Measurements from ENCODE around the gene LRP6. TPM values are rescaled to one million over a fixed set of nuclear protein-coding genes. Genes with fewer than 3 reads are reported as not detected.

LRP6 gene
- total RNA-seq, 1 experiment from 2014 or later: 15.5 TPM

GRCh38 chr12:12086973-12087692 lies 179.7 kb downstream of the LRP6 start:
- CTCF ChIA-PET: interaction anchor here (0.6 kb wide), 1 partner anchor 10 kb away, joined by 5 read pairs; no protein-coding TSS in a partner anchor
- no peak overlapping the region for H2AFZ ChIP-seq (ENCODE audit: low read length)
- H3K36me3 ChIP-seq (ENCODE audit: low read depth, low read length): no peaks in the 10 kb centered on the region
- H3K4me2 ChIP-seq (ENCODE audit: low read length): no peak overlapping the region
- intact Hi-C loops (cut with micrococcal nuclease): no loop called here
- ATAC-seq: no peak
- H3K27ac ChIP-seq (ENCODE audit: low read length): no peak overlapping the region
- no peak overlapping the region for H3K9ac ChIP-seq (ENCODE audit: low read length)
- H3K79me2 ChIP-seq (ENCODE audit: low read length): no peaks in the 10 kb centered on the region
- no peaks in the 10 kb centered on the region for H3F3A ChIP-seq (ENCODE audit: low read length, unreplicated experiment)
- no peaks in the 10 kb centered on the region for H3K9me3 ChIP-seq (ENCODE audit: low read length)
- TF ChIP-seq EZH2phosphoT487 (IDR thresholded peaks at IDR 0.05; ENCODE audit: borderline replicate concordance, low read length) (no peak), EZH2 (IDR thresholded peaks at IDR 0.05; ENCODE audit: low read length, unreplicated experiment) (no peak), CTCF (conservative IDR thresholded peaks at IDR 0.05; ENCODE audit: low read depth, low read length) (no peak)
- POLR2A ChIA-PET (ENCODE audit: unreplicated experiment): no interaction called here
- H3K9me2 ChIP-seq (replicated peaks; ENCODE audit: low read length): no peaks in the 10 kb centered on the region
- H4K20me1 ChIP-seq (ENCODE audit: low read length): no peaks in the 10 kb centered on the region
- no TSS peak for BruUV-seq (replicated peaks)
- no peaks in the 10 kb centered on the region for H3K27me3 ChIP-seq (ENCODE audit: low read length)
- H3K4me3 ChIP-seq (ENCODE audit: low read length): no peak overlapping the region
- H3K4me1 ChIP-seq (ENCODE audit: insufficient read depth, low read length): no peaks in the 10 kb centered on the region
- no peak for DNase-seq

DNA sequence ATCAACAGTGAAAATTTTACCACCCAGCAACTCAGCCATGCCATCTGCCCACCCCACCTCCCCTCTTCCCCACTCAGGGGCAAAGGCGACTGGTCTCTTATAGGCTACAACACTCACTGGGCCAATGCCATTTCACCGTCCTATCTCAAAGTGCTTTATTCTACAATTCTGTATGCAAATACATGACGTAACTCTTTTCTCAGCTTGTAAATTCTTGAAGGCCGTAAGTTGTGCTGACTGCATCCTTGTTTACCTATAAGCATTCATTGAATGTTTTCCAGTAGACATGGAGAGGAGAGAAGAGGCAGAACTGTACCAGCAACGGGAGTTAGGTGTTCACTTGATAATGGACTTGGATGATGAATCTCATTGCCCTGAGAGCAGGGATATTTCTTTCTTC lies 180.5 kb downstream of the LRP6 start:
- H3K4me2 ChIP-seq (ENCODE audit: low read length): no peak overlapping the region
- no peaks in the 10 kb centered on the region for H3K9me3 ChIP-seq (ENCODE audit: low read length)
- no peaks in the 10 kb centered on the region for H4K20me1 ChIP-seq (ENCODE audit: low read length)
- POLR2A ChIA-PET (ENCODE audit: unreplicated experiment): no interaction called here
- no peaks in the 10 kb centered on the region for H3K36me3 ChIP-seq (ENCODE audit: low read depth, low read length)
- no peaks in the 10 kb centered on the region for H3K4me1 ChIP-seq (ENCODE audit: insufficient read depth, low read length)
- H3K27me3 ChIP-seq (ENCODE audit: low read length): no peaks in the 10 kb centered on the region
- H2AFZ ChIP-seq (ENCODE audit: low read length): no peak overlapping the region
- no TSS peak for BruUV-seq (replicated peaks)
- TF ChIP-seq CTCF (conservative IDR thresholded peaks at IDR 0.05; ENCODE audit: low read depth, low read length): no peak
- no peak for TF ChIP-seq EZH2 (IDR thresholded peaks at IDR 0.05; ENCODE audit: low read length, unreplicated experiment)
- TF ChIP-seq EZH2phosphoT487 (IDR thresholded peaks at IDR 0.05; ENCODE audit: borderline replicate concordance, low read length): no peak
- CTCF ChIA-PET: no interaction called here
- ATAC-seq (no peak), DNase-seq (peak; percentile 3)
- H3K27ac ChIP-seq (ENCODE audit: low read length): no peak overlapping the region
- no peaks in the 10 kb centered on the region for H3F3A ChIP-seq (ENCODE audit: low read length, unreplicated experiment)
- H3K79me2 ChIP-seq (ENCODE audit: low read length): no peaks in the 10 kb centered on the region
- H3K4me3 ChIP-seq (ENCODE audit: low read length): no peak overlapping the region
- H3K9ac ChIP-seq (ENCODE audit: low read length): no peak overlapping the region
- H3K9me2 ChIP-seq (replicated peaks; ENCODE audit: low read length): no peaks in the 10 kb centered on the region
- intact Hi-C loops (cut with micrococcal nuclease): no loop called here

DNA sequence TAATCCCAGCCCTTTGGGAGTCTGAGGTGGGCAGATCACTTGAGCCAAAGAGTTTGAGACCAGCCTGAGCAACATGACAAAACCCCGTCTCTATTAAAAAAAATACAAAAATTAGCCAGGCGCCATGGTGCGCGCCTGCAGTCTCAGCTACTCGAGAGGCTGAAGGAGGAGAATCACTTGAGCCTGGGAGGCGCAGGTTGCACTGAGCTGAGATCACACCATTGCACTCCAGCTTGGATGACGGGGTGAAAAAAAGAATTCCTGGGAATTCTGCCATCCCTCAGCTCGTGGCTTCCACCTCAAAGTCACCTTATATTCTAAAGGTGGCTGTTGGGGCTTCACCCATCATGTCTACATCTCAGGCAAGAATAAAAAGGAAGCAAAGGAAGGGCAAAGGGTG lies 183.2 kb downstream of the LRP6 start:
- ChIA-PET CTCF (no interaction called here), POLR2A (ENCODE audit: unreplicated experiment) (no interaction called here)
- intact Hi-C loops (cut with micrococcal nuclease): loop anchor here (2.0 to 5.0 kb wide), 2 partner anchors 184 to 249 kb away; partner anchors contain the start of gene LRP6
- DNase-seq: no peak
- Histone ChIP-seq H3K27ac (ENCODE audit: low read length) (no peak overlapping the region), H3F3A (ENCODE audit: low read length, unreplicated experiment) (no peaks in the 10 kb centered on the region), H3K9me3 (ENCODE audit: low read length) (no peaks in the 10 kb centered on the region), H2AFZ (ENCODE audit: low read length) (no peak overlapping the region), H3K79me2 (ENCODE audit: low read length) (no peaks in the 10 kb centered on the region), H3K36me3 (ENCODE audit: low read depth, low read length) (no peaks in the 10 kb centered on the region), H3K9ac (ENCODE audit: low read length) (no peak overlapping the region), H3K4me1 (ENCODE audit: insufficient read depth, low read length) (no peaks in the 10 kb centered on the region), H3K4me3 (ENCODE audit: low read length) (no peak overlapping the region), H4K20me1 (ENCODE audit: low read length) (no peaks in the 10 kb centered on the region), H3K4me2 (ENCODE audit: low read length) (no peak overlapping the region), H3K9me2 (replicated peaks; ENCODE audit: low read length) (no peaks in the 10 kb centered on the region), H3K27me3 (ENCODE audit: low read length) (no peaks in the 10 kb centered on the region)
- ATAC-seq: no peak
- TF ChIP-seq EZH2phosphoT487 (IDR thresholded peaks at IDR 0.05; ENCODE audit: borderline replicate concordance, low read length) (no peak), CTCF (conservative IDR thresholded peaks at IDR 0.05; ENCODE audit: low read depth, low read length) (no peak), EZH2 (IDR thresholded peaks at IDR 0.05; ENCODE audit: low read length, unreplicated experiment) (no peak)
- no TSS peak for BruUV-seq (replicated peaks)

Measured in PC-3 (cell line).